Embryonic facial prominence (tissue), 1 donor: ENCODE measurements around the gene ARHGEF10L.

Experiments
- DNase-seq: peaks from one replicate; pipeline ENCODE4 v3.0.0-alpha.2; 2016; ENCODE audit errors: extremely low spot score

The ARHGEF10L gene

GRCh38 chr1:17700945-17701810, 161.7 kb downstream of the ARHGEF10L start:
- no peak for DNase-seq

- DNase-seq = no peak
Measured at GRCh38 chr1:17704176-17704575, 164.7 kb downstream of the ARHGEF10L start.

GRCh38 chr1:17706445-17706844, 166.9 kb downstream of the ARHGEF10L start:
- no peak for DNase-seq

GRCh38 chr1:17709981-17710380, 170.5 kb downstream of the ARHGEF10L start:
- no peak for DNase-seq

GRCh38 chr1:17710889-17711576, 171.5 kb downstream of the ARHGEF10L start:
- no peak for DNase-seq

- no peak for DNase-seq
Measured at GRCh38 chr1:17711577-17711910, 172.0 kb downstream of the ARHGEF10L start.

- DNase-seq = no peak
Measured at GRCh38 chr1:17711941-17712340, 172.4 kb downstream of the ARHGEF10L start.

GRCh38 chr1:17713993-17714392, 174.5 kb downstream of the ARHGEF10L start:
- DNase-seq = no peak

- no peak for DNase-seq
Measured at GRCh38 chr1:17717594-17718535, 178.4 kb downstream of the ARHGEF10L start.

GRCh38 chr1:17719874-17720273, 180.4 kb downstream of the ARHGEF10L start:
- DNase-seq = no peak

- no peak for DNase-seq
Measured at GRCh38 chr1:17721444-17721843, 181.9 kb downstream of the ARHGEF10L start.

- no peak for DNase-seq
Measured at GRCh38 chr1:17723684-17724083, 184.2 kb downstream of the ARHGEF10L start.

GRCh38 chr1:17724150-17724549, 184.7 kb downstream of the ARHGEF10L start:
- no peak for DNase-seq

- DNase-seq = no peak
Measured at GRCh38 chr1:17725084-17725719, 185.7 kb downstream of the ARHGEF10L start.

- DNase-seq = no peak
Measured at GRCh38 chr1:17725811-17726582, 186.5 kb downstream of the ARHGEF10L start.

- DNase-seq = no peak
Measured at GRCh38 chr1:17728123-17728712, 188.7 kb downstream of the ARHGEF10L start.

- no peak for DNase-seq
Measured at GRCh38 chr1:17729248-17729647, 189.8 kb downstream of the ARHGEF10L start.

- DNase-seq = no peak
Measured at GRCh38 chr1:17729909-17730308, 190.4 kb downstream of the ARHGEF10L start.

GRCh38 chr1:17731460-17731859, 192.0 kb downstream of the ARHGEF10L start:
- DNase-seq = no peak

GRCh38 chr1:17732475-17732874, 193.0 kb downstream of the ARHGEF10L start:
- DNase-seq = no peak
